Right lobe of liver (tissue), 6 donors: Measurements from ENCODE around the gene FAM83C. TPM values are rescaled to one million over a fixed set of nuclear protein-coding genes. Genes with fewer than 3 reads are reported as not detected.

Source experiments
- ATAC-seq, 4 donors: fragments of 200-7000 bp; cut with Tn5 transposase; one replicate each; pipeline ENCODE4 v1.9.1; 2020; ENCODE audit warnings: mild to moderate bottlenecking in 4 of 4, moderate library complexity in 4 of 4
- DNase-seq, 3 donors: peaks; one replicate each; pipeline ENCODE4 v3.0.0-alpha.2; 2020
- H3K27ac ChIP-seq, 3 donors: fragments of 200-600 bp; one replicate each; pipeline ENCODE4 v1.8.0; 2022
- H3K27me3 ChIP-seq, 2 donors: fragments of 200-600 bp; one replicate each; pipeline ENCODE4 v1.8.0; 2022
- H3K36me3 ChIP-seq, 4 donors: fragments of 200-600 bp; sonication (generic) in 1 of 4; one replicate each; pipeline versions ENCODE4 v1.5.1 to v1.8.0; 2017 to 2022; ENCODE audit warnings: control low read depth in 1 of 4
- H3K4me1 ChIP-seq, 4 donors: fragments of 200-600 bp; sonication (generic) in 1 of 4; one replicate each; pipeline versions ENCODE4 v1.5.1 to v1.8.0; 2017 to 2022; ENCODE audit warnings: control low read depth in 1 of 4
- H3K4me3 ChIP-seq, 3 donors: fragments of 200-600 bp; one replicate each; pipeline ENCODE4 v1.8.0; 2022
- H3K9me3 ChIP-seq, 4 donors: fragments of 200-600 bp; sonication (generic) in 1 of 4; one replicate each; pipeline versions ENCODE4 v1.5.1 to v1.8.0; 2017 to 2022; ENCODE audit warnings: control low read depth in 1 of 4
- CTCF ChIP-seq, 4 donors: fragments of 200-600 bp in 3 of 4; fragments of 450-650 bp in 1 of 4; IDR thresholded peaks; one replicate each; pipeline versions ENCODE4 v1.5.1 to v1.8.0; 2016 to 2022; ENCODE audit warnings: antibody characterized with exemption in 4 of 4, mild to moderate bottlenecking in 2 of 4
- POLR2A ChIP-seq: fragments of 450-650 bp; IDR thresholded peaks from one replicate; pipeline ENCODE4 v1.6.1; 2017; ENCODE audit warnings: antibody characterized with exemption, mild to moderate bottlenecking
- WGBS: methylation state at CpG from one replicate; pipeline ENCODE4 v1.1.6; 2018; ENCODE audit warnings: low coverage, low lambda C conversion rate; ENCODE audit not compliant: insufficient coverage; ENCODE audit errors: missing lambda C conversion rate; 5-methylcytosine and 5-hydroxymethylcytosine counted together
- intact Hi-C, 2 donors: fragments of 100-400 bp; cut with DNase I; formaldehyde crosslinking; loops; one replicate each; pipeline versions ENCODE4 v1.11.2 to v1.14.1; 2022
- total RNA-seq, 6 experiments: library from RNA; depleted of rRNA in 2 of 6; stranded (reverse); fragments of >200 nt in 2 of 6; fragmentation: NEBNext Ultra II Directional in 3 of 6; extraction: Animal tissue kit (Norgen Biotek cat#: 25700) in 3 of 6; gene quantifications; one replicate each; pipeline versions ENCODE4 v1.1.0 to v1.2.4, GENCODE V29; 2016 to 2023
- donor health status: DM: no; HTN: yes; CAD: no.
- donor health status: DM: no; HTN: no; CAD: no.
- donor health status: DM: no; HTN: no; CAD: no.
- donor health status: DM: no; HTN: yes; CAD: no.
- donor health status: DM: no; HTN: yes; CAD: no.

The FAM83C gene
- total RNA-seq, 6 experiments from 2014 or later = not detected

DNA sequence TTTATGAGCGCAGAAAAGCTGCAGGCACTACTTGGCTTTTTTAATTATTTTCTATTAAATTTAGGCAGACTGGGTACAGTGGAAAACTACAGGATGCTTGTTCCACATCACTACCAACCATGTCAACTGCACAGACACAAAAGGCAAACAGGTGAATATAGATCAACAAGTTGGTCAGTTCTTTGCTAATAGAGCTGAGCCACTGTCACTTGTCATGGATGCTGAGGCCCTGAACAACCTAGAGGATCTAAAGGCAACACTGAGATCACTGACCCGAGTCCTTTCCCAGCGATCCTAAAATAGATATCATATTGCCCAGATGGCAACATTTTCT, 34.5 kb upstream of the FAM83C start:
- TF ChIP-seq POLR2A = no peak
- no peak for TF ChIP-seq CTCF (IDR thresholded peaks at IDR 0.05)
- 51% methylated on average over 3 of the region's 3 CpGs for whole genome bisulfite sequencing
- H3K9me3 ChIP-seq = no peaks in the 10 kb centered on the region
- DNase-seq (no peak), ATAC-seq (peak; percentile 14 to 52 (median 34))
- intact Hi-C loops = no loop called here
- H3K36me3 ChIP-seq = no peaks in the 10 kb centered on the region
- H3K27ac ChIP-seq = peak overlapping the region; percentile 48 to 61 (median 52)
- H3K4me1 ChIP-seq = peaks cover 0 to 28% (median 19%) of the 10 kb centered on the region in 4 donors
- H3K4me3 ChIP-seq = no peak overlapping the region
- no peaks in the 10 kb centered on the region for H3K27me3 ChIP-seq

- 64% methylated on average over 4 of the region's 11 CpGs for WGBS
- DNase-seq = no peak
Observed at GRCh38 chr20:35326021-35326739, 34.0 kb upstream of the FAM83C start.

DNA sequence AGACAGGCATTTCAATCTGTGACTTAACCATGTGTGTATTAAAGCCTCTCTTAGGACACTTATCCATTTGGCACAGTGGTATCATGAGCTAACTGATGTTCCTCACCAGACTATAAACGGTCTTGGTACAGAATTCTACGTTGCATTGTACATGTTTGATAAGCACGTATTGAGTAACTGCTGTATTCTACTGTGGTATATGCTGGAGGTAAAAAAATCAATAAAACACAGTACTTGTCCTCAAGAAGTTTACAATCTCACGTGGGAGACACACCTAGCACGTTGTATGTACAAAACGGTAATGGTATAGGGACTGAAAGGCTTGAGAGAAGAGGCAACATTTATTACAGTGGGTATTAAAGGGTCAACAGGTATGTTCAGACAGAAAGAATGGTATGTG, 33.2 kb upstream of the FAM83C start:
- no peak for TF ChIP-seq CTCF (IDR thresholded peaks at IDR 0.05)
- TF ChIP-seq POLR2A = no peak
- Histone ChIP-seq H3K27ac (peak overlapping the region in 1 of 3 donors; percentile 48), H3K4me1 (peaks cover 0 to 28% (median 19%) of the 10 kb centered on the region in 4 donors), H3K9me3 (no peaks in the 10 kb centered on the region), H3K4me3 (no peak overlapping the region), H3K36me3 (no peaks in the 10 kb centered on the region), H3K27me3 (no peaks in the 10 kb centered on the region)
- WGBS = 52% methylated on average over 6 of the region's 6 CpGs
- intact Hi-C loops = no loop called here
- ATAC-seq = no peak
- DNase-seq = no peak

More at GRCh38 chr20:35326021-35326739, 34.0 kb upstream of the FAM83C start:
- no peak for ATAC-seq
- H3K27me3 ChIP-seq = no peaks in the 10 kb centered on the region
- H3K9me3 ChIP-seq = no peaks in the 10 kb centered on the region
- H3K4me3 ChIP-seq = no peak overlapping the region
- H3K27ac ChIP-seq = peak overlapping the region; percentile 48 to 61 (median 52)
- H3K4me1 ChIP-seq = peaks cover 0 to 28% (median 19%) of the 10 kb centered on the region in 4 donors
- H3K36me3 ChIP-seq = no peaks in the 10 kb centered on the region
- intact Hi-C loops = no loop called here
- no peak for TF ChIP-seq CTCF (IDR thresholded peaks at IDR 0.05)
- no peak for TF ChIP-seq POLR2A

- H3K4me1 ChIP-seq = peaks cover 0 to 12% (median 0%) of the 10 kb centered on the region in 4 donors
- H3K27ac ChIP-seq = no peak overlapping the region
- intact Hi-C loops = no loop called here
- H3K9me3 ChIP-seq = no peaks in the 10 kb centered on the region
- no peaks in the 10 kb centered on the region for H3K36me3 ChIP-seq
- no peaks in the 10 kb centered on the region for H3K27me3 ChIP-seq
- H3K4me3 ChIP-seq = no peak overlapping the region
- no peak for ATAC-seq
- no peak for DNase-seq
- 93% methylated on average over 3 of the region's 3 CpGs for WGBS
- TF ChIP-seq CTCF (IDR thresholded peaks at IDR 0.05) = no peak
- TF ChIP-seq POLR2A = no peak
Observed at GRCh38 chr20:35320396-35321126, 28.3 kb upstream of the FAM83C start.
